Colonic mucosa (tissue), 4 donors: Measurements from ENCODE around the gene TUG1. TPM values are rescaled to one million over a fixed set of nuclear protein-coding genes. Genes with fewer than 3 reads are reported as not detected.

ENCODE experiments used
- DNase-seq: peaks from one replicate; pipeline ENCODE4 v3.0.0-alpha.2; 2020
- H3K27ac ChIP-seq: fragments of 200-600 bp; one replicate; pipeline ENCODE4 v1.8.0; 2021
- H3K27me3 ChIP-seq: fragments of 200-600 bp; one replicate; pipeline ENCODE4 v1.8.0; 2021
- H3K36me3 ChIP-seq: fragments of 200-600 bp; one replicate; pipeline ENCODE4 v1.8.0; 2021
- H3K4me1 ChIP-seq: fragments of 200-600 bp; one replicate; pipeline ENCODE4 v1.8.0; 2021; ENCODE audit warnings: mild to moderate bottlenecking
- H3K4me3 ChIP-seq: fragments of 200-600 bp; one replicate; pipeline ENCODE4 v1.8.0; 2021
- H3K9ac ChIP-seq, 2 donors: one replicate each; pipeline ENCODE4 v1.7.0; 2013; ENCODE audit warnings: control low read depth in 2 of 2, low read depth in 2 of 2, low read length in 2 of 2
- H3K9me3 ChIP-seq: fragments of 200-600 bp; one replicate; pipeline ENCODE4 v1.8.0; 2021
- CTCF ChIP-seq: fragments of 200-600 bp; IDR thresholded peaks from one replicate; pipeline ENCODE4 v1.8.0; 2022; ENCODE audit warnings: antibody characterized with exemption, mild to moderate bottlenecking
- intact Hi-C: fragments of 100-400 bp; cut with DNase I; formaldehyde crosslinking; loops from one replicate; pipeline ENCODE4 v1.14.1; 2022
- total RNA-seq, 2 donors: library from RNA; stranded (reverse); fragmentation: NEBNext Ultra II Directional in 1 of 2; extraction: Animal tissue kit (Norgen Biotek cat#: 25700) in 1 of 2; gene quantifications; one replicate each; pipeline ENCODE4 v1.2.1, GENCODE V29; 2021
- donor health status: healthy.
- donor health status: DM: no; HTN: no; CAD: no.
- donor health status: DM: no; HTN: no; CAD: no.

Gene TUG1
- total RNA-seq, 2 donors from 2014 or later: 63.0 to 66.6 TPM

GRCh38 chr22:31020334-31020733, 51.3 kb downstream of the TUG1 start:
- intact Hi-C loops: no loop called here
- no peak overlapping the region for H3K9ac ChIP-seq
- no peaks in the 10 kb centered on the region for H3K9me3 ChIP-seq
- TF ChIP-seq CTCF: no peak
- no peaks in the 10 kb centered on the region for H3K4me1 ChIP-seq
- H3K4me3 ChIP-seq: no peak overlapping the region
- H3K27ac ChIP-seq: no peak overlapping the region
- no peaks in the 10 kb centered on the region for H3K36me3 ChIP-seq
- DNase-seq: no peak
- no peaks in the 10 kb centered on the region for H3K27me3 ChIP-seq

- H3K4me3 ChIP-seq: no peak overlapping the region
- H3K27ac ChIP-seq: no peak overlapping the region
- no peak for TF ChIP-seq CTCF
- DNase-seq: no peak
- no peaks in the 10 kb centered on the region for H3K27me3 ChIP-seq
- no peaks in the 10 kb centered on the region for H3K36me3 ChIP-seq
- H3K9ac ChIP-seq: no peak overlapping the region
- H3K4me1 ChIP-seq: no peaks in the 10 kb centered on the region
- intact Hi-C loops: no loop called here
- H3K9me3 ChIP-seq: no peaks in the 10 kb centered on the region
These were observed 53.5 kb downstream of the TUG1 start for GRCh38 chr22:31022516-31022915.

Other genes with a start within 250 kb of the TUG1 start
- 10 to 100 TPM; 14.3 to 22.2 TPM for gene MORC2, start 491 bp upstream of the TUG1 start, total RNA-seq
- 100 to 1,000 TPM; 152 to 159 TPM for gene SMTN, start 112.1 kb downstream of the TUG1 start, total RNA-seq
- 10 to 100 TPM; 27.1 to 61.7 TPM for gene SELENOM, start 138.3 kb downstream of the TUG1 start, total RNA-seq
- gene INPP5J, start 153.7 kb downstream of the TUG1 start, total RNA-seq: 10 to 100 TPM; 18.3 to 18.4 TPM
- gene PLA2G3, start 171.2 kb downstream of the TUG1 start, total RNA-seq: under 1 TPM; 0.57 to 0.88 TPM
- 10 to 100 TPM; 28.1 to 32.3 TPM for gene RNF185, start 190.9 kb downstream of the TUG1 start, total RNA-seq
- 100 to 1,000 TPM in 1 of 2 donors, 10 to 100 TPM in 1; 88.0 to 109 TPM for gene LIMK2, start 243.0 kb downstream of the TUG1 start, total RNA-seq